ENCODE results near the gene DYRK1B.
A peak's percentile ranks its signal among the peaks of the same experiment; 100 is the strongest.

The DYRK1B gene

DNA sequence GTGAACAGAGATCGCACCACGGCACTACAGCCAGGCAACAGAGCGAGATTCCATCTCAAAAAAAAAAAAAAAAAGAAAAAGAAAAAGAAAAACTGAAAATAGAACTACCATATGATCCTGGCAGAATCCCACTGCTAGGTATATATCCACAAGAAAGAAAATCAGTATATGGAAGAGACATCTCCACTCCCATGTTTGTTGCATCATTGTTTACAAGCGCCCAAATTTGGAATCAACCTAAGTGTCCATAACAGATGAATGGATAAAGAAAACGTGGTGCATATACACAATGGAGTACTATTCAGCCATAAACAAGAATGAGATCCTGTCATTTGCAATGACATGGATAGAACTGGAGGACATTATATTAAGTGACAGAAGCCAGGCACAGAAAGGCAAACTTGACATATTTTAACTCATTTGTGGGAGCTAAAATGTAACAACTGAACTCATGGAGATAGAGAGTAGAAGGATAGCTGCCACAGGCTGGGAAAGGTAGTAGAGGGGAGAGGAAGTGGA, 26.1 kb downstream of the DYRK1B start:
- DNase-seq = no peak

DNA sequence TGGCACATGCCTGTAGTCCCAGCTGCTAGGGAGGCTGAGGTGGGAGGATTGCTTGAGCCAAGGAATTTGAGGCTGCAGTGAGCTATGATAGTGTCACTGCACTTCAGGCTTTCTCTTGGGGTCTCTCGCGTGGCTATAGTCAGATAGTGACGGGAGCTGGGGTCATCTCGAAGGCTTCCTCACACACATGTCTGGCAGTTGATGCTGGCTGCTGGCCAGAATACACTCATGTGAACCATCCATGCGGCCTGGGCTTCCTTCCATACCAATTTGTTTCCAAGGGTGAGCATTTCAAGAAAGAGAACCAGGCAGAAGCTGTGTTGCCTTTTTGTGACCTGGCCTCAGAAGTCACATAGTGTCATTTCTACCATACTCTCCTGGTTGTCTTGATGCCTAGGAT, 28.9 kb downstream of the DYRK1B start:
- no peak for DNase-seq

DNA sequence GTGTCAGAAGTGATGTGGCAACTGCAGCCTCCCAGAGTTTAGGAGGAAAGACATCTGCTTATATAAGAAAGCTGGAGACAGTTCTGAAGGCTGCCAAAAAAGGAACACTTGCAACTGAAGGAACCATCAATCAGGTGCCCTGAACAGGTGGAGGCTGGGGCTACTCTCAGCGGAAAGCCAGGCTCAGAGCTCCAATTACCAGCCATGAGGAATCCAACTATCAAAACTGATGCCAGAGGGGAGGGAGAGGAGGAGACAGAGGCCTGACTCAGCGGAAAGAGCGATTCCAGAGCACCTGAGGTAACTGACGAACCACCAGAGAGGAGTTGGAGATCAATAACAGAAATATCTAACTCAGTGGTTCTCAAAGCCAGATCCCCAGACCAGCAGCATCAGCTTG, 31.0 kb downstream of the DYRK1B start:
- DNase-seq = no peak

DNA sequence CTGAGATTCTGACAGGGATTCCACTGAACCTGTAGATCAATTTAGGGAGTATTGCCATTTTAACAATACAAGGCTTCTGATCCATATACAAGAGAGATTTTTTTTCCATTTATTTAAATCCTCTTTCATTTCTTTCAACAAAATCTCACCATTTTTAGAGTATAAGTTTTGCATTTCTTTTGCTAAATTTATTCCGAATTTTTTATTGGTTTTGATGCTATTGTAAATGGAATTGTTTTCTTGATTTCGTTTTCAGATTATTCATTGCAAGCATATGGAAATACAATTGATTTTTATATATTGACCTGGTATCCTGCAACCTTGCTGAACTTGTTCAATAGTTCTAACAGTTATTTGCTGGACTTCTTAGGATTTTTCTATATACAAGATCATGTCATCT, 36.9 kb downstream of the DYRK1B start:
- no peak for DNase-seq

DNA sequence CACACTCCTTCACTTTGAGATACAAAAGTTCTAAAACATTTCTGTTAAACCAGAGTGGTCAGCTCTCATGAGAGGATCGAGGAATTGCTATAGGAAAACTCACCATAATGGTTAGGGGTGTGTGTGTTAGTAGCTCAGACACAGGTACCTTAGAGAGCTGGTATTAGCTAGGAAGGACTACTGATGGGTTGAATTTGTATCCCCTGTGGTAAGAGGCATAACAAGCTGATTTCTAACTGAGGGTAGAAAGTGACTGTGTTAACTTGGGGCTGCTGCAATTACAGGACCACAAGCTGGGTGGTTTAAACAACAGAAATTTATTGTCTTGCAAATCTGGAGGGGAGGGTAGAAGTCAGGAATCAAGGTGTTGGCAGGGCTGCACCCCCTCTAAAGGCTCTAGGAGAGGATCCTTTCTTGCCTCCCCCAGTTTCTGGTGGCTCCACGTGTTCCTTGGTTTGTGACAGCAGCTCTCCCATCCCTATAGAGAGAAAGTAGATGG, 37.9 kb downstream of the DYRK1B start:
- DNase-seq = no peak

DNA sequence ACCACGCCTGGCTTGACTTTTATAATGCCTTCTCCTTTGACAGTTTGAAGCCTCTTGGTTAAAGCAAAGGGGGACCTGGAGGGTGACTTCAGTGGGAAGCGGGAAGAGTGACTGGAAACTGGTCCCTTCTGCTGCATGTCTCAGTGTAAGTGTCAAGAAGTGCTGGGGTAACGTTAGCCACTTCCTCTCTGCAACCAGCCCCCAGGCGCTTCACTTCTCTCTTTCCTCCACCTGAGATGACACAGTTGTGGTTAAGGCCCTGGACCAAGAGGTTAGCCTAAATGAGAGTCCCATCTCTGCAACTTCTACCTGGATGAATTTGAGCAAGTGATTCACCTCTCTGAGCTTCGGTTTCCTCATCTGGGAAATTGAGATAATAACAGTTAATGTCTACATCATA, 39.0 kb downstream of the DYRK1B start:
- no peak for DNase-seq

DNA sequence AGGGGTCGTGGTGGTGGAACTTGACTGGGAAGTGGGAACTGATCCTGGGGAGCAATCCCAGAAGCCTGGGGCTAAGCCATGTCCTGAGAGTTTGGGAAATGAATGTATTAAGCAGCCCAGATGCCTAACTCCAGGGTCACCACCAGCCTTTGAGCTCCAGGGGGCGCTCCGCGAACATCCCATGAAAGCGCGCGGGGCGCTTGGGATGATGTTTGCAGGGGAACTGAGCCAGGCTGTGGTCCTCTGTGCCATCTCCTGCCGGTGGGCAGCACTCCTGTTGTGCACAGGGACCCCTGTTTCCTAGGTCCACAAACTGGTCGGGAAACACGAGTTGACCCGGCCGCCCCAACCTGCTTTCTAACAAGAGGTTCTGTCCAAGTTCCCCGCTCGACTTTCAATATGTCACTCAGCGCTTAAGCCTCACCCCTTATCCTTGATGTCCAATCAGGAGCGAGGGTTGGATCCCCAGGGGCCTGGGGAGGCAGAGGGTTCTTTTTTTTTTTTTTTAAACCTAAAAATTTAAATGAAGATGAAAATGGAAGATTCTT, 40.9 kb downstream of the DYRK1B start:
- peak; percentile 67 for DNase-seq

DNA sequence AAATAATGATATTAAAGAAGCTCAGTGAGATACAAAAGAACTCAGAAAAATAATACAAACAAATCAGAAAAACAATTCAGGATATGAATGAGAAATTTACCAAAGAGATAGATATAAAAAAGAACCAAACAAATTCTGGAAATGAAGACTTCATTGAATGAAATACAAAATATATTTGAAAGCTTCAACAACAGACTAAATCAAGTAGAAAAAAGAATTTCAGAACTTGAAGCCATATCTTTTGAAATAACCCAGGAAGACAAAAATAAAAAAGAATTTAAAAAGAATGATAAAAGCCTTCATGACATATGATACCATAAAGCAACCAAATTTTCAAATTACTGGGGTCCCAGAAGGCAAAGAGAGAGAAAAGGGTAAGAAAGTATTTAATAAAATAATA, 45.7 kb downstream of the DYRK1B start:
- no peak for DNase-seq

DNA sequence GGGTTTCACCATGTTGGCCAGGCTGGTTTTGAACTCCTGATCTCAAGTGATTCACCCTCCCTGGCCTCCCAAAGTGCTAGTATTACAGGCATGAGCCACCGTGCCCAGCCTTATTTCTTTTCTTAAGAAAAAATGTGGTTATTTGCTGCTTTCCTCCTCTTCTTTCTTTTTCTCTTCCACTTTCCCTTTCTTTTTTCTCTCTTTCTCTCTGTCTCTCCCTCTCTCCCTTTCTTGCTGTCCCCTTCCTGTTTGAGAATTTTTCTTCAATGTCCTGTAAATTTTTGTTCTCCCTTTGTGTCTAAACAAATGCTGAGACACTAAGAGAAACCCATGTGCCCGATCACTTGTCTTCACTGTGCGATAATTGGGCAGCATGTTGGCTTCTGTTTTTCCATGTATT, 53.1 kb downstream of the DYRK1B start:
- DNase-seq = no peak

DNA sequence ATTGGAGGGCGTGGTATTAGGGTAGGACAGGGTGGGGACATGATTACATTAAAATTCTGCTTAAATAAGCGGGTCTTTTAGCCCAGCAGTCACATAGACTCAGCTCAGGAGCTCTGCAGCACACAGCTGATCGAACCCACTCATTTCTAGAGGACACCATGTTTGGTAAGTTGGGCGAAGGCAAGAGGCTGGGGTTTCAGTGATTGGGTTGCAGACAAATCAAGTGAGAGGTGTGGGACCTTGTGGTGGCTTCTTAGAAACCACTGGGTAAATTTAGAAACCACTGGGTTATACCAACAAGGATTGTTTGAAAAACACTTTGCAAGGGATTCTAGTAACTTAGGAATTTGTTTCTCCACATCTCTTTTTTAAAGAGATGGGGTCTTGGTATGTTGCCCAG, 55.2 kb downstream of the DYRK1B start, which contains the start of gene LEUTX:
Gene LEUTX (plus strand): TSS at position 92 of the 400 bp plus-strand sequence. CDS start 67 bp downstream, at position 159.
- no peak for DNase-seq
